Transverse colon (tissue), 4 donors: ENCODE measurements around the gene KLHDC9. TPM values are rescaled to one million over a fixed set of nuclear protein-coding genes. Genes with fewer than 3 reads are reported as not detected.
A peak's percentile ranks its signal among the peaks of the same experiment; 100 is the strongest.

Source experiments
- DNase-seq: peaks from one replicate; pipeline ENCODE4 v3.0.0-alpha.2; 2019
- H3K27ac ChIP-seq, 4 donors: fragments of 200-600 bp; sonication (generic); 2 replicates each; pipeline ENCODE4 v1.5.1; 2016 to 2018; ENCODE audit warnings: inconsistent platforms in 4 of 4
- H3K27me3 ChIP-seq: fragments of 200-600 bp; sonication (generic); 2 replicates; pipeline ENCODE4 v1.5.1; 2017; ENCODE audit warnings: inconsistent platforms
- H3K36me3 ChIP-seq, 4 donors: fragments of 200-600 bp; sonication (generic); 2 replicates each; pipeline ENCODE4 v1.5.1; 2017 to 2019; ENCODE audit warnings: inconsistent platforms in 4 of 4
- H3K4me1 ChIP-seq, 4 donors: fragments of 200-600 bp; sonication (generic); 2 replicates each; pipeline ENCODE4 v1.5.1; 2017 to 2020; ENCODE audit warnings: inconsistent platforms in 4 of 4
- H3K4me3 ChIP-seq, 4 donors: fragments of 200-600 bp; sonication (generic); 1 replicate in 1 of 4; 2 replicates in 3 of 4; pipeline versions ENCODE4 v1.5.1 to v1.6.1; 2017 to 2019; ENCODE audit warnings: inconsistent platforms in 4 of 4
- H3K9me3 ChIP-seq, 2 donors: fragments of 200-600 bp; sonication (generic); 2 replicates each; pipeline ENCODE4 v1.5.1; 2017 to 2019; ENCODE audit warnings: inconsistent platforms in 2 of 2
- EP300 ChIP-seq: sonication (generic); formaldehyde crosslinking; IDR thresholded peaks from one replicate; pipeline ENCODE4 v1.6.1; 2017; ENCODE audit warnings: antibody characterized with exemption, low read depth
- POLR2A ChIP-seq: fragments of 450-650 bp; IDR thresholded peaks from one replicate; pipeline ENCODE4 v1.6.1; 2016; ENCODE audit warnings: antibody characterized with exemption, mild to moderate bottlenecking, moderate library complexity
- POLR2AphosphoS5 ChIP-seq, 3 donors: sonication (generic); formaldehyde crosslinking; IDR thresholded peaks; one replicate each; pipeline ENCODE4 v1.6.1; 2016; ENCODE audit warnings: antibody characterized with exemption in 3 of 3
- WGBS, 2 donors: methylation state at CpG; one replicate each; pipeline ENCODE4 v1.1.5; 2018; ENCODE audit warnings: low coverage in 1 of 2; 5-methylcytosine and 5-hydroxymethylcytosine counted together
- in situ Hi-C, 4 donors: fragments of 200-750 bp; cut with MboI; loops; one replicate each; pipeline versions ENCODE4 v1.15.0 to v1.15.1; 2017; ENCODE audit warnings: low sequenced_read_pairs in 3 of 4, low pct_ligation_motif_present in 1 of 4, low pct_unique_long_range_greater_than_20kb in 1 of 4
- intact Hi-C: fragments of 100-400 bp; cut with DNase I; formaldehyde crosslinking; loops from one replicate; pipeline ENCODE4 v1.15.1; 2023; ENCODE audit warnings: low total_unique reads
- total RNA-seq, 4 donors: library from RNA; depleted of rRNA; stranded (reverse); fragments of >200 nt; gene quantifications; one replicate each; pipeline ENCODE4 v1.1.0, GENCODE V29; 2016
- TF ChIP-seq, protein P1 (sequence below), 5 experiments: fragments of 200-600 bp in 3 of 5; fragments of 450-650 bp in 2 of 5; sonication (generic) in 3 of 5; IDR thresholded peaks; 1 replicate in 2 of 5; 2 replicates in 3 of 5; pipeline ENCODE4 v1.5.1; 2016 to 2017; ENCODE audit warnings: antibody characterized with exemption in 5 of 5, inconsistent platforms in 3 of 5, mild to moderate bottlenecking in 2 of 5, moderate library complexity in 1 of 5

The KLHDC9 gene
- total RNA-seq, 4 donors from 2014 or later = 0.80 to 16.9 (median 8.7) TPM; not detected in 1

DNA sequence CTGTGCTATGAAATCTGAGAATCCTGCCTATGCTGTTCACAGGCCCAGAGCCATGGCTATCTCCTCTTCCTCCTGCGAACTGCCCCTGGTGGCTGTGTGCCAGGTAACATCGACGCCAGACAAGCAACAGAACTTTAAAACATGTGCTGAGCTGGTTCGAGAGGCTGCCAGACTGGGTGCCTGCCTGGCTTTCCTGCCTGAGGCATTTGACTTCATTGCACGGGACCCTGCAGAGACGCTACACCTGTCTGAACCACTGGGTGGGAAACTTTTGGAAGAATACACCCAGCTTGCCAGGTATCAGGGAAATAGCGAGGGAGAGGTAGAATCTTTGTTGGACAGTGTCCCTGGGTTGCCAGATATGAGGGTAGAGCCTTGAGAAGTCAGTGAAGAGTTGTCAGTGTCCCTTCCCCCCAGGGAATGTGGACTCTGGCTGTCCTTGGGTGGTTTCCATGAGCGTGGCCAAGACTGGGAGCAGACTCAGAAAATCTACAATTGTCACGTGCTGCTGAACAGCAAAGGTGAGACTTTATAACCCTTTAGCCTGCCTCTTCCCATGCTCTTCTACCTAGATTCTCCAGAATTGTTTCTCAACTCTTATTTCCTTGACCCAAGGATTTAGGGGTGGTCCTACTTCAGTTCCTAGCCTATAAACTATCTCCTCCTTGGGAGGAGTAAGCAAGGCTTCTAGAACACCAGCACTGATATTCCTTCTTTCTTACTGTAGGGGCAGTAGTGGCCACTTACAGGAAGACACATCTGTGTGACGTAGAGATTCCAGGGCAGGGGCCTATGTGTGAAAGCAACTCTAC, 21.1 kb downstream of the KLHDC9 start:
- in situ Hi-C loops = no loop called here
- peak; percentile 58 for DNase-seq
- TF ChIP-seq POLR2A (peak; percentile 68), POLR2AphosphoS5 (IDR thresholded peaks at IDR 0.05) (peak in 2 of 3 donors; percentile 49 to 56), EP300 (no peak)
- TF ChIP-seq, protein P1, sequence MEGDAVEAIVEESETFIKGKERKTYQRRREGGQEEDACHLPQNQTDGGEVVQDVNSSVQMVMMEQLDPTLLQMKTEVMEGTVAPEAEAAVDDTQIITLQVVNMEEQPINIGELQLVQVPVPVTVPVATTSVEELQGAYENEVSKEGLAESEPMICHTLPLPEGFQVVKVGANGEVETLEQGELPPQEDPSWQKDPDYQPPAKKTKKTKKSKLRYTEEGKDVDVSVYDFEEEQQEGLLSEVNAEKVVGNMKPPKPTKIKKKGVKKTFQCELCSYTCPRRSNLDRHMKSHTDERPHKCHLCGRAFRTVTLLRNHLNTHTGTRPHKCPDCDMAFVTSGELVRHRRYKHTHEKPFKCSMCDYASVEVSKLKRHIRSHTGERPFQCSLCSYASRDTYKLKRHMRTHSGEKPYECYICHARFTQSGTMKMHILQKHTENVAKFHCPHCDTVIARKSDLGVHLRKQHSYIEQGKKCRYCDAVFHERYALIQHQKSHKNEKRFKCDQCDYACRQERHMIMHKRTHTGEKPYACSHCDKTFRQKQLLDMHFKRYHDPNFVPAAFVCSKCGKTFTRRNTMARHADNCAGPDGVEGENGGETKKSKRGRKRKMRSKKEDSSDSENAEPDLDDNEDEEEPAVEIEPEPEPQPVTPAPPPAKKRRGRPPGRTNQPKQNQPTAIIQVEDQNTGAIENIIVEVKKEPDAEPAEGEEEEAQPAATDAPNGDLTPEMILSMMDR (IDR thresholded peaks at IDR 0.05) = peak; percentile 20 to 71 (median 51)
- Histone ChIP-seq H3K27me3 (no peaks in the 10 kb centered on the region), H3K4me3 (peak overlapping the region in 3 of 4 donors; percentile 66 to 95 (median 82)), H3K4me1 (peaks cover 26 to 48% (median 31%) of the 10 kb centered on the region in 4 donors), H3K36me3 (peaks cover 0 to 30% (median 14%) of the 10 kb centered on the region in 4 donors), H3K27ac (peak overlapping the region; percentile 93 to 98 (median 96)), H3K9me3 (no peaks in the 10 kb centered on the region)
- WGBS, 2 donors = 46% methylated on average over 10 of the region's 10 CpGs; no CpG with 5 or more reads in 1 of the 2 donors
- intact Hi-C loops = no loop called here

DNA sequence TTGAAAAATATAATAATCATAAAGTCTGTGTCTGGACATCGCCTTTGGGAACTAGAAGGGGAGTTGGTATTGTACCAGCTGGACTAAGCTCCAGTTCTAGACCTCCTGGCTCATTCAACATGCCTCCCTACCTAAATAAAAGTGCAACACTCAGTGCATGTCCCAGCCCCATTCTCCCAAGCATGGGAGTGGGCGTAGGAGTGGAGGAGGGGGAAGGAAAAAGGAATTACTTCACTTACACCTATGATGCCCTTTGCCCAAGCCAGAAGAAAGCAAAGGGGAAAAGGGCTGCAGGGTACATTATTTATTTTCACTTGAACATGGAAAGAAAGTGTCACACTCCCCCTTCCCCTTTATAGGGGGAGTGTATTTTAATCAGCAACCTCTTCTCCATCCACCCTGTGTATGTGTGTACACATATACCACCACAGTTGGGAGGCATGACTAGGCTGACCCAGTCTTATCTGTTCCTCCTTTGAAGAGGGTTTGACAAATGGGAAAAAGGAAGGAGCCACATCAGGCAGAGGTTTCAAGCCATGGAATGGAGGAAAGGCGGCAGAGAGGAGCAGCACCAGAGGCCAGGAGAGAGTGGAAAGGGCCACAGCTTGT, 23.0 kb downstream of the KLHDC9 start:
- Histone ChIP-seq H3K27ac (no peak overlapping the region), H3K36me3 (peaks cover 0 to 39% (median 16%) of the 10 kb centered on the region in 4 donors), H3K4me1 (peaks cover 23 to 33% (median 27%) of the 10 kb centered on the region in 4 donors), H3K9me3 (no peaks in the 10 kb centered on the region), H3K27me3 (no peaks in the 10 kb centered on the region), H3K4me3 (no peak overlapping the region)
- TF ChIP-seq POLR2A = no peak
- TF ChIP-seq, protein P1 (IDR thresholded peaks at IDR 0.05) = no peak
- no peak for TF ChIP-seq EP300
- no peak for TF ChIP-seq POLR2AphosphoS5 (IDR thresholded peaks at IDR 0.05)
- intact Hi-C loops = no loop called here
- WGBS, 2 donors = 84 to 91% methylated on average over 2 to 3 of the region's 3 CpGs
- DNase-seq = no peak
- in situ Hi-C loops = no loop called here

DNA sequence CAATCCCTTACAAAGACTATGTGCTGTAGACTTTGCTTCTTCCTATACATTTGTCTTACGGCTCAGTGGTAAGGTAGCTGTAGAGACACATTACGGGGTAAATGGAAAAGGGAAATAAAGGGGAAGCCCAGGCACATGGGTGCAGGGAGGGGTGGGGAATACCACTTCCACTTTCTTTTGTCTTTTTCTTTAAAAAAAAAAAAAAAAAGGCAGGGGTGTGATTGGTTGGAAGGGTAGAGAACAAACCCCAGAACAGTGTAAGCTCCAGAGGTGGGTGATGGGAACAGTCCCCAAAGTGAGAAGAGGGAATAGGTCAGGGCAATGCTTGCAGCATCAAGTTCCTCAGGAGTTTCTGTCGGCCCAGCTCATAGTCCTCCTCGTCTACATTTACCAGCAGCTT, 23.7 kb downstream of the KLHDC9 start:
- Histone ChIP-seq H3K27ac (no peak overlapping the region), H3K36me3 (peaks cover 0 to 39% (median 16%) of the 10 kb centered on the region in 4 donors), H3K27me3 (no peaks in the 10 kb centered on the region), H3K9me3 (no peaks in the 10 kb centered on the region), H3K4me1 (peaks cover 17 to 26% (median 20%) of the 10 kb centered on the region in 4 donors), H3K4me3 (no peak overlapping the region)
- 67 to 83% methylated on average over 1 to 4 of the region's 4 CpGs for WGBS, 2 donors
- in situ Hi-C loops = no loop called here
- TF ChIP-seq, protein P1 (IDR thresholded peaks at IDR 0.05) = no peak
- TF ChIP-seq EP300 (no peak), POLR2AphosphoS5 (IDR thresholded peaks at IDR 0.05) (no peak), POLR2A (no peak)
- intact Hi-C loops = no loop called here
- no peak for DNase-seq

DNA sequence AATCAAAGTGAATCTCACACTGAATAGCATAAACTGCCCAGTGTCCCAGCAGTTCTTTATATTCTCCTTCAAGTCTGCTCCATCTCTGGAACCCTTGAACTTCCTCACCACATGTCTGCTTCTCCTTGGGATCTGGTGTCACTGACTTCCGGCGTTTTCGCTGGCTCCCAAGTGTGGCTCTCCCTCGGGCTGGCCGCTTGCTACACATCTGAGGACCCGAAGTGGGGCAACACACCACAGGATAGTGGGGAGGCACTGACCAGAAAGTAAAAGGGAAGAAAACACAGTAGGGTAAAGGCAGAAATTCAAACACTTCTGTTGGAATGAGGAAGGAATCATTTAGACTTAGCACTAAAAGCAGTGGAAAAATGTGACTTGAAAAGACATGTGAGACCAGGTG, 24.8 kb downstream of the KLHDC9 start:
- intact Hi-C loops = no loop called here
- no peak for TF ChIP-seq POLR2AphosphoS5 (IDR thresholded peaks at IDR 0.05)
- no peak for TF ChIP-seq POLR2A
- Histone ChIP-seq H3K27me3 (no peaks in the 10 kb centered on the region), H3K27ac (no peak overlapping the region), H3K4me3 (no peak overlapping the region), H3K9me3 (no peaks in the 10 kb centered on the region), H3K36me3 (peaks cover 0 to 49% (median 16%) of the 10 kb centered on the region in 4 donors), H3K4me1 (peaks cover 15 to 33% (median 17%) of the 10 kb centered on the region in 4 donors)
- in situ Hi-C loops = no loop called here
- no peak for DNase-seq
- 84% methylated on average over 6 of the region's 6 CpGs; no CpG with 5 or more reads in 1 of the 2 donors for WGBS, 2 donors
